GM18526 (cell line): ENCODE measurements around the gene CIITA.

Source experiments
- POLR2A ChIP-seq: IDR thresholded peaks from 3 replicates; pipeline ENCODE4 v1.6.1; 2011; ENCODE audit not compliant: insufficient read length; ENCODE audit errors: extremely low read depth

CIITA gene

GRCh38 chr16:10983159-10983558, 106.2 kb downstream of the CIITA start:
- TF ChIP-seq POLR2A, result no peak

DNA sequence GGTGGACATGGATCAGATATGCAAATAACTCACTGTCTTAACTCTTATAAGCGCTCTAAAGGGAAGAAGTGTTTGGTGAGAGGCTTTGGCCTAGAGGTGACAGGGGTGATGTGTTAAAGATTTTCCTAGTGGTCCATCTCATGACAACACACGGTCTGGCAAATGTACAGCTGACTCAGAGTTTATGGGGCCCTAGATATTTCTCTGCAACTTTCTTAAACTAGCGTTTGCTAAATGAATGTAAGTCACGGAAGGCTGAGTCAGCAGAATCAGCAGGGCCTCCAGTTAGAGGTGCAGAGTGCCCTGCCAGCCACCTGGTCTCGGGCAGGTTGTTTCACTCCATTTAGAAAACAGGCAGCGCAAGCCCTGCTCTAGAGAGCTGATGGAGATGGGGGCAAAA, 107.5 kb downstream of the CIITA start:
- TF ChIP-seq POLR2A, result no peak
